Right lobe of liver (tissue), 6 donors: ENCODE data around the gene CPNE4. TPM values are rescaled to one million over a fixed set of nuclear protein-coding genes. Genes with fewer than 3 reads are reported as not detected.

Experiments
- ATAC-seq, 4 donors: fragments of 200-7000 bp; cut with Tn5 transposase; one replicate each; pipeline ENCODE4 v1.9.1; 2020; ENCODE audit warnings: mild to moderate bottlenecking in 4 of 4, moderate library complexity in 4 of 4
- DNase-seq, 3 donors: peaks; one replicate each; pipeline ENCODE4 v3.0.0-alpha.2; 2020
- H3K27ac ChIP-seq, 3 donors: fragments of 200-600 bp; one replicate each; pipeline ENCODE4 v1.8.0; 2022
- H3K27me3 ChIP-seq, 2 donors: fragments of 200-600 bp; one replicate each; pipeline ENCODE4 v1.8.0; 2022
- H3K36me3 ChIP-seq, 4 donors: fragments of 200-600 bp; sonication (generic) in 1 of 4; one replicate each; pipeline versions ENCODE4 v1.5.1 to v1.8.0; 2017 to 2022; ENCODE audit warnings: control low read depth in 1 of 4
- H3K4me1 ChIP-seq, 4 donors: fragments of 200-600 bp; sonication (generic) in 1 of 4; one replicate each; pipeline versions ENCODE4 v1.5.1 to v1.8.0; 2017 to 2022; ENCODE audit warnings: control low read depth in 1 of 4
- H3K4me3 ChIP-seq, 3 donors: fragments of 200-600 bp; one replicate each; pipeline ENCODE4 v1.8.0; 2022
- H3K9me3 ChIP-seq, 4 donors: fragments of 200-600 bp; sonication (generic) in 1 of 4; one replicate each; pipeline versions ENCODE4 v1.5.1 to v1.8.0; 2017 to 2022; ENCODE audit warnings: control low read depth in 1 of 4
- CTCF ChIP-seq, 4 donors: fragments of 200-600 bp in 3 of 4; fragments of 450-650 bp in 1 of 4; IDR thresholded peaks; one replicate each; pipeline versions ENCODE4 v1.5.1 to v1.8.0; 2016 to 2022; ENCODE audit warnings: antibody characterized with exemption in 4 of 4, mild to moderate bottlenecking in 2 of 4
- POLR2A ChIP-seq: fragments of 450-650 bp; IDR thresholded peaks from one replicate; pipeline ENCODE4 v1.6.1; 2017; ENCODE audit warnings: antibody characterized with exemption, mild to moderate bottlenecking
- WGBS: methylation state at CpG from one replicate; pipeline ENCODE4 v1.1.6; 2018; ENCODE audit warnings: low coverage, low lambda C conversion rate; ENCODE audit not compliant: insufficient coverage; ENCODE audit errors: missing lambda C conversion rate; 5-methylcytosine and 5-hydroxymethylcytosine counted together
- intact Hi-C, 2 donors: fragments of 100-400 bp; cut with DNase I; formaldehyde crosslinking; loops; one replicate each; pipeline versions ENCODE4 v1.11.2 to v1.14.1; 2022
- total RNA-seq, 6 experiments: library from RNA; depleted of rRNA in 2 of 6; stranded (reverse); fragments of >200 nt in 2 of 6; fragmentation: NEBNext Ultra II Directional in 3 of 6; extraction: Animal tissue kit (Norgen Biotek cat#: 25700) in 3 of 6; gene quantifications; one replicate each; pipeline versions ENCODE4 v1.1.0 to v1.2.4, GENCODE V29; 2016 to 2023
- donor health status: DM: no; HTN: yes; CAD: no.
- donor health status: DM: no; HTN: no; CAD: no.
- donor health status: DM: no; HTN: no; CAD: no.
- donor health status: DM: no; HTN: yes; CAD: no.
- donor health status: DM: no; HTN: yes; CAD: no.

CPNE4 gene
- total RNA-seq, 6 experiments from 2014 or later, result not detected

DNA sequence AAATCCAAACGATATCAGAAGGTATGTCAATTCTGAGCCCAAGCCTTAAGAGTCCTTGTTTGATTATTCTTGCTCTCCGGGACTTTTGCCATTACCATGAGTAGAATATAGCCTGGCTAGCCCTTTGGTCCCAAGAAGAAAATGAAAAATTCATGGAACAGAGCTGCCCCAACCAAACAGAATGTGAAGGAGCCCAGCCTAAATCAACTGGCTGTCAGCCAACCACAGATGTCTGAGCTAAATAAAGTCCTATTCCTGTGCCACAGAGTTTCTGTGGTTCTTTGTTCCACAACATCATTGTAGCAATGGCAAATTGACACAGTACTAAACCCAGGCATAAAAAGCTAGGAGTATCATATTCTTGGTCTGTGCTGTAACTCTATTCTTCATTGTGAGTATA lies 185.2 kb downstream of the CPNE4 start:
- intact Hi-C loops, result no loop called here
- DNase-seq (no peak), ATAC-seq (no peak)
- Histone ChIP-seq H3K36me3 (no peaks in the 10 kb centered on the region), H3K9me3 (no peaks in the 10 kb centered on the region), H3K27ac (no peak overlapping the region), H3K4me3 (no peak overlapping the region), H3K27me3 (no peaks in the 10 kb centered on the region), H3K4me1 (no peaks in the 10 kb centered on the region)
- no peak for TF ChIP-seq POLR2A
- no peak for TF ChIP-seq CTCF (IDR thresholded peaks at IDR 0.05)
- no CpG with 5 or more reads among the region's 2 CpGs for WGBS

DNA sequence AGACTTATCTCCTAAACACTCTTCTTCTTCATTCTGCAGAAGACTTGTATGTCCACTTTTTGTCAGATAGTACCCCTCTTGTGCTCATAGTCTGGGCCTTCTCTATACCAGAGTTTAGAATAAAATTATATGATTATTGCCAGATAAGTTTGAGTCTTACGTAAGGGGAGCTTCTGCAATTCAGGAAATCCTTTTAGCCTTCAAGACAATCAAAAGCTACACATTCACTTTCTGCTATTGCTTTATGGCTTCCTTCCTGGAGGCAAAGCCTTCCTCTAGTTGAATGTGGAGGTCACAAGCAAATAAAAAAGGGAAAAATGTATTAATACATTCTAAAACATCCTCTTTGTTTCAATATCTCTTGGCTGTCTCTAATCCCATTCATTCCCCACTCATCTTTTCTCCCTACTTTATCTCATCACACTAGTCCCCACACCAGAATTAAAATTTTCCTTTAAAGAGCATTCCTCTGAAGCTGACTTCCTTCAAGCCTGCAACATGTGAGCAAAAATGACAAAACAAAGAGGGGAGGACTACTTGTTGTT lies 186.8 kb downstream of the CPNE4 start:
- ATAC-seq, result no peak

GRCh38 chr3:131846296-131846924 lies 188.4 kb downstream of the CPNE4 start:
- DNase-seq (no peak), ATAC-seq (no peak)
- intact Hi-C loops, result no loop called here
- WGBS, result 11% methylated on average over 3 of the region's 3 CpGs
- H3K36me3 ChIP-seq, result no peaks in the 10 kb centered on the region
- H3K4me3 ChIP-seq, result no peak overlapping the region
- no peaks in the 10 kb centered on the region for H3K4me1 ChIP-seq
- no peak for TF ChIP-seq POLR2A
- TF ChIP-seq CTCF (IDR thresholded peaks at IDR 0.05), result no peak
- H3K27me3 ChIP-seq, result no peaks in the 10 kb centered on the region
- H3K27ac ChIP-seq, result no peak overlapping the region
- no peaks in the 10 kb centered on the region for H3K9me3 ChIP-seq

More for the DNA sequence above, 186.8 kb downstream of the CPNE4 start:
- no peaks in the 10 kb centered on the region for H3K9me3 ChIP-seq
- H3K36me3 ChIP-seq, result no peaks in the 10 kb centered on the region
- H3K27ac ChIP-seq, result no peak overlapping the region
- H3K4me1 ChIP-seq, result no peaks in the 10 kb centered on the region
- no peak overlapping the region for H3K4me3 ChIP-seq
- WGBS, result 25% methylated on average over 1 of the region's 1 CpG
- no peaks in the 10 kb centered on the region for H3K27me3 ChIP-seq
- intact Hi-C loops, result no loop called here
- TF ChIP-seq POLR2A, result no peak
- TF ChIP-seq CTCF (IDR thresholded peaks at IDR 0.05), result no peak
- DNase-seq, result no peak

- H3K36me3 ChIP-seq, result no peaks in the 10 kb centered on the region
- H3K27ac ChIP-seq, result no peak overlapping the region
- no peak for ATAC-seq
- TF ChIP-seq POLR2A (no peak), CTCF (IDR thresholded peaks at IDR 0.05) (no peak)
- DNase-seq, result no peak
- H3K27me3 ChIP-seq, result no peaks in the 10 kb centered on the region
- H3K4me1 ChIP-seq, result no peaks in the 10 kb centered on the region
- H3K9me3 ChIP-seq, result no peaks in the 10 kb centered on the region
- intact Hi-C loops, result no loop called here
- 52% methylated on average over 9 of the region's 9 CpGs for WGBS
- H3K4me3 ChIP-seq, result no peak overlapping the region
These were observed 191.6 kb downstream of the CPNE4 start for GRCh38 chr3:131843174-131843573.
